Muscle of arm (tissue), 12 donors: Measurements from ENCODE around the gene HMCN2. TPM values are rescaled to one million over a fixed set of nuclear protein-coding genes. Genes with fewer than 3 reads are reported as not detected.
"Not testable (repeated sequence)": the region's sequence is repeated elsewhere in the genome, so short reads cannot be mapped to it uniquely, and the experiment has no call there.

ENCODE experiments used
- DNase-seq: peaks from one replicate; pipeline ENCODE4 v3.0.0-alpha.2; 2013
- polyA plus RNA-seq, 12 donors: library from polyadenylated mRNA; unstranded; fragments of 120-200 nt; gene quantifications; one replicate each; pipeline ENCODE4 v1.2.1, GENCODE V29; 2013; ENCODE audit not compliant: insufficient read length in 12 of 12

The HMCN2 gene
- polyA plus RNA-seq, 12 donors: 4.8 to 19.1 (median 8.6) TPM; not detected in 1

DNA sequence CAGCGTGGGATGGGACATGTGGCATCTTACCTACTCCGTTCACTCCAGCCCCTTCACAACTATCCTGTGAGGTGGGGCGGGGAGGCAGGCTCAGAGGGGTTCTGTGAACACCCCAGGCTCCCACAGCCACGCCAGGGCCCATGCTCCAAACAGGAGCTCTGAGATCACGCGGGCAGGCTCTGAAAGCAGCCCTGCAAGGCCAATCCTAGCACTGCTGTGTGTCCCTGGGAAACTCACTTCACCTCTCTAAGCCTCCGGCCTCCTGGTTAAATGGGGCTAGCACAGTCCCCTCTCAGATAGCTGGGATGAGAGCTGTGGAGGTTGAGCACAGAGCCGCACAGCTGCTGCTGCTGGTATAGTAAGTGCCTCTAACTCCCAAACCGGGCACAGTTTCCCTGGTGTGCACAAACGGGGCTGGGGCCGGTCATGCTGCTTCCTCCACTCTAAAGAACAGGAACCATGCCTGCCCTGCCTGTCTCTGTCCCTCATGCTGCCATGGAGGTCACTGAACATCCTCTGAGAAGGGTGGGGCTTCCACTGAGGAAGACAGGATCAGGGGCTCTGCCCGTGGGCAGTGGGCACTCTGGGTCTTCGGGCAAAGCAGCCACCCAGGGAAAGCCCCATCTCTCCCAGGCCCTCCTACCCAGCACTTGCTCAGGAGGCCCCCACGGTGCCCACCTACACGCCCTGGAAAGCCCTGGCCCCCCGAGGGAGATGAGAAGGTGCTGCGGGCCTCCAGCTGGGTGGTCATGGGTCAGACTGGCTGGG lies 166.2 kb downstream of the HMCN2 start:
- no peak for DNase-seq

DNA sequence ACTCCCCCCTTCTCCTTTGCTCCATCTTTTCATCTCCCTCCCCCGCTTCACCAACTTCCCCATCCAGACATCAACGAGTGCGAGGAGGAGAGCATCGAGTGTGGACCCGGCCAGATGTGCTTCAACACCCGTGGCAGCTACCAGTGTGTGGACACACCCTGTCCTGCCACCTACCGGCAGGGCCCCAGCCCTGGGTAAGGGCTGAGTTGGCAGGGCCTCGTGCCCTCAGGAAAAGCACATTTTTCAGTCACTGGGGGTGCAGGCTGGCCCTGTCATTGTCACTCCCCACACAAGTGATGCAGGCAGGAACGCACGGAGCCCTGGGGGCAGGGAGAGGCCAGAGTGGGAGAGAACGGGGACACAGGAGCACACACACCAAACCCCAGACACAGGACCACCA lies 166.8 kb downstream of the HMCN2 start:
- no peak for DNase-seq

DNA sequence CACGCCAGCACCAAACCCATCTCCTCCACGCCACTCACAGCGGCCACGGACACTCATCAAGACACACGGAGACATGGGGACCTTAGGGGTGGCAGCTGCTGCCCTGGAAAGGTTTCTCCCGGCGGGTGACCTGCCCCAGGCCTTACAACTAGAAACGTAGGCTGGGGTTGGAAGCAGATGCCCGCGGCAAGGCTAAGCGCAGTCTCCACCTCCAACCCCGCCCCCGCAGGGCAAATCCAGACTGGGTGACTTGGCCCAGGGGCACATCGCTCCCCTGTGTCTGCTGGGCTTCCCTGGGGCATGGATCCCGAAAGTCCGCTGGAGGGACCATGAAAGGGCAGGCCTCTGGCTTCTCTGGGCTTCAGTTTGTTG lies 167.2 kb downstream of the HMCN2 start:
- no peak for DNase-seq

DNA sequence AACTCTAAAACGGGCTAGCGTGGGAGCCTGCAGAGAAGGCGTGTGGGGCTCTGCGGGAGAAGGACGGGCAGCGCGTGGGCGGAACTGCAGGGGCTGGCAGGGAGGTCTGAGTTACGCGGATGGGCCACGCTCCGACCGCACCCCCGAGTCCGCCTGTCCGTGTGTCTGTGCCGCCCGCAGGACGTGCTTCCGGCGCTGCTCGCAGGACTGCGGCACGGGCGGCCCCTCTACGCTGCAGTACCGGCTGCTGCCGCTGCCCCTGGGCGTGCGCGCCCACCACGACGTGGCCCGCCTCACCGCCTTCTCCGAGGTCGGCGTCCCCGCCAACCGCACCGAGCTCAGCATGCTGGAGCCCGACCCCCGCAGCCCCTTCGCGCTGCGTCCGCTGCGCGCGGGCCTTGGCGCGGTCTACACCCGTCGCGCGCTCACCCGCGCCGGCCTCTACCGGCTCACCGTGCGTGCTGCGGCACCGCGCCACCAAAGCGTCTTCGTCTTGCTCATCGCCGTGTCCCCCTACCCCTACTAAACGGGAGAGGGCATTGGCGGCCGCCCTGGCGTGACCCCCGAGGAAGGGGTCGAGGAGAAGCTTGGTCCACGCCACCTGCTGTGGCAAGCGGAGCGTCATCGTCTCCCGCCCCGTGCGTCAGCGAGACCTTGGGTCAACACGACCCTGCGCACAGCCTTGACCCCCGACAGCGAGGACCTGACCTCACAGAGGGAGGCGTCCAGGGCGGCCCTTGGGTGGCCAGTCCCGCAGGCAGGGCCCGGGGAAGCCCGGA lies 167.8 kb downstream of the HMCN2 start:
- DNase-seq: peak; percentile 27

DNA sequence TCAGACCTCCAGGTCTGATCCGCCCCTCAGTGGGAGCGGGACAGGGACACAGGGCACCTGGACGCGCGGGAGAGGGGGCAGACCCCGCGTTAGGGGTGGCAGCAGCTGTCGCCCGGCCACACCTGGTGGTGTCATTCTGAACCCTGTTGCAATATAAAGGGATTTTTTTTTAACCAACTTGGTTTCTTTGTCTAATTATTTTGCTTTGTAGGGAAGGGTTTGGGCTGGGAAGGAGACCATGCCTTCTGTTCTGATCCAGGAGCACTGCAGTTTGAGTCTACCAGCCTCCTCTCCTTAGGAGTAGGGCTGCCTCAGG lies 168.3 kb downstream of the HMCN2 start:
- no peak for DNase-seq

DNA sequence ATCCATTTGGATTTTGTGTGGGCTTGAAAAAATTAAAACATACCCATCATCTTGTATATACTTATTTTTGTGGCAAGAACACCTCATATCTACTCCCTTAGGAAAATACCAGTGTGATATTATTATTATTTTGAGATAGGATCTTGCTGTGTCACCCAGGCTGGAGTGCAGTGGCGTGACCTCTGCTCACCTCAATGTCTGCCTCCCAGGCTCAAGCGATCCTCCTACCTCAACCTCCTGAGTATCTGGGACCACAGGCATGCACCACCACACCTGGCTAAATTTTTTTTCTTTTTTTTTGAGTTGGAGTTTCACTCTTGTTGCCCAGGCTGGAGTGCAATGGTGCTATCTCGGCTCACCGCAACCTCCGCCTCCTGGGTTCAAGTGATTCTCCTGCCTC lies 169.1 kb downstream of the HMCN2 start:
- DNase-seq: not testable (repeated sequence)

DNA sequence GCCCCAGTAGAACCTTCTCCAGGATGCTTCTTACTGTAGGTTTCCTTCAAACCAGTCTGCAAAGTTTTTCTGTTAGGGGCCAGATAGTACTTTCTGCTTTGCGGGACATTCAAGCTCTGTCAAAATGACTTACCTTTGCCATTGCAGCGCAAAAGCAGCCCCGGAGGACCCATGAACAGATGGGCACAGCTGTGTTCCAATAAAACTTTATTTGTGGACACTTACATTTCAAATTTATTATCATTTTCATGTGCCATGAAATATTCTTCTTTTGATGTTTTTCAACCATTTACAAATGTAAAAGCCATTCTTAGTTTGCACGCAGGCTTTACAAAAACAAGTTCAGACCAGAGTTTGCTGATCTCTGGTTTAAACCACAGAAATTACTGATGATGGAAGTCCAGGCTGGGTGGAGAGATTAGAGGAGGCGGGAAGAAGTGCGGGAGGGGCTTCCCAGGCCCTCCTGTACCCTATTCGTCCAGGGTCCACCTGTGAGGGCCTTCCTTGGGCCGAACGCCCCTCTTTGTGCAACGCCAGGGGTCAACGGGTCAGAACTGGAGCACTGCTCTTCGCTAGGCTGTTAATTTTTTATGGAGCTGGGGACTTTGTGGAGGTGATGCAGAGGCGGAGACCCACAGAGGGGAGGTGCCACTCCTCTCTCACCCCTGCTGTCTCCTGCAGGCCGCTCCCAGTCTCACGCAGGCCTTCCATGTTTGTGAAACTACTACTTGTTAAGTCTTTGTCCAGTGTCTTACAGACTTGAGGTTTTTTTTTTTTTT lies 171.6 kb downstream of the HMCN2 start:
- no peak for DNase-seq

DNA sequence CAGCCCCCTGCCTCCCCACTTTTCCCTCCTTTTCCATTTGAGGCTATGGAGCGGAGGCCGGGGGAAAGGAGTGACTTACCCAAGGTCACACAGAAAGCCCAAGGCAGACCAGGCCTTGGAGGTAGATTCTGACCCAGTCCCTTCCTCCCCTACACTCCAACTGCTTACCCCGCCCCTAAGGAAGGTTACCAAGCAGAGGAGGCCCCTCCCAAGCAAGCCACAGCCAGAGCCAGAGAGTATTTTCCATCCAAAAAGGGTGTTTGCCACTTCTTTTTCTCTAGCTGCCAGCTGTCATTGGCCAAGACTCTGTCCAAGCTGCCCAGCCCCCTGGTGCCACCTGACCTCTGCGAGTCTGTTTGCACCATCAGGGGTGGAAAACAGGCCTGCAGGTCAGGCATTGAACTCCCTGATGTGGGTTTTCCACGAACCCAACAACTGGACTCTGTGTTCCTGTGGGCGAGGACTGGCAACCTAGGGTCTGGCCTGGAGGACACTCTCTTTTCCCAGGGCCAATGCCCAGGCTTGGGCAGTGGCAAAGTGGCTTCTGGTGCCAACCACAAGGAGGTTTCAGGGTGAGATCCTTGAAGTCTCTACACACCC lies 172.9 kb downstream of the HMCN2 start:
- no peak for DNase-seq

DNA sequence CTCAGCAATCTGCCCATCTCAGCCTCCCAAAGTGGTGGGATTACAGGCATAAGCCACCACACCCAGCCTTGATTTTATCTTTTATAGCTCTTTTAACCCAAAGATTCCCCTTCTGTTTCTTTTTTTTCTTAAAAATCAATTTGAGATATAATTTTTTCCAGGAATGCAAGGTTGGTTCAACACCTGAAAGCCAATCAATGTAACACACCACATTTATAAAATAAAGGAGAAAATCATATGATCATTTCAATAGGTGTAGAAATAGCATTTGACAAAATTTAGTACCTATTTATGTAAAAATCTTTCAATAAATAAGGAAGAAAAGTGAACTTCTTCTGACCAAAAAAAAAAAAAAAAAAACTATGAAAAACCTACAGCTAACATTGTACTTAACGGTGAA lies 175.5 kb downstream of the HMCN2 start:
- DNase-seq: no peak

DNA sequence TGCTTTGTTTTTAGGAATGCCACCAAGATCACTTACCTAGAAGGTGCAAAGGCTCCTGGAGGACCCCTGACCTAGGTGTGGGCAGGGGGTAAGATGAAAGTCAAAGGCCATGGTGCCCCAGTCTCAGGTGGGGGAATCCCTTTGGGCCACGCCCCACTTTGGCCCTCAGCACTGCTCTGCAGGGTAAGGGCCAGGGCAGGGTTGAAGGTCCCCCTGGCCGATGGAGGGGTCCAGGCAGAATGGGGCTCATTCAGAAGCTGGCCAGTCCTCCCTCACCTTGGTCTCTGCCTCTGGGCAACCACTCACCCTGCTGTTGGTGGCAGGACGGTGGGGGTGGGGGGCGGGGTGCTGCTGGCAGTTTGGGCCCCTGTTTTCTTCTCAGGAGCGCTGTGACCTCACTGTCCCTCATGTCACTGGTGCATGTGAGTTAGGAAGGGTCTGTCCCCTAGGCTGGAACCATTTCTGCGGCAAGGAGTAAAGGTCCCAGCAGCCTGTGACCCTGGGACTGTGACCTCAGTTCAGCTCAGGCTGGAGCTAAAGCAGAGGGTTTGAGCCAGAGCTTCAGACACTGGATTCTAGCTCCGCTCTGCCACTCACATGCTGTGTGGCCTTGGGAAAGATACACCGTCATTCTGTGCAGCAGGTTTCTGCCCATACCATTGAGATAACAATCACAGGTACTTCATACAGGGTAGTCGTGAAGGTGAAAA lies 177.3 kb downstream of the HMCN2 start:
- DNase-seq: no peak

DNA sequence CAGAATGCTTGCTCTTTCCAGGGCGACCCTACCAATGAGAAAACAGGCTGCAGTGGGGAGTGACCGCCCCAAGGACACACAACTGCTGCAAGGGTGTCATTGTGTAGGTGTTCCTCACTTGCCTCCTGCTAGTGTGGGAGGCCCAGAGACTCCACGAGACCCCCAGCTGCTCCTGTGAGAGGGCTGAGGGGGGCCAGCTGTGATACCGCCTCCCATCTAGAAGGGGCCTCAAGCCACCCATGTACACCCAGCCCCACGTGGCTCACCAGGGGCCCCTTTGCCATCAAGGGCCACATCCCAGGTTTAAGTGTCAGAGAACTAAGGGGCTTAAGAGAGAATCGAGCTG lies 177.9 kb downstream of the HMCN2 start:
- no peak for DNase-seq

DNA sequence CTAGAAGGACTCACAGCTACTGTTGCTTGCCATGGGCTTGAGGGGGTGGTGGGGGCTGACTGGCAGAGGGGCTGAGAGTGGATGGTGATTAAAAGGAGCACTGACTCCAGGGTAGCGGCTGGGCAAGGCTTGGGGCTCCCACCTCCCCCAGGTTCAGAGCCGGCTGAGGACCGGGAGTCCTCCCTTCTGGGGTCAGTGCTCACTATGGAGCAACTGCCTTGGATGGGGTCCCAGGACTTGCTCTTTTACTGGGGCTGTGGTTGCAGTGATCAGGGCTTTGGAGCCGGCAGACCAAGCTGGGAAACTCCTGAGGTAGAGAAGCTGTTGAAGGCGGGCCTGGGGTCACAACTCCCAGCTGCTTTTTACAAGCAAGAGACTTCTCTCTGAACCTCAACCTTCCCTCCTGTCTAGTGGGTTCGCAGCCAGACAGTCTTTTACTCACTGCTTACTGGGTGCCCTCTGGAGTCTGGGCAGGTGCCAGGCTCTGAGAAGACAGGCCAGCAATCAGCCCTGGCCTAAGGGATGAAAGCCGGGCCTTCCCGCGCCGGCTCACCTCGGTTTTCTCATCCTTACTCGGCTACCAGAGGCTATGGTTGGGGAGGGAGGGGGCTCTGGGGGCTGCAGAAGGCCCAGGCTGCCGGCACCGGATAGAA lies 178.4 kb downstream of the HMCN2 start:
- DNase-seq: no peak

DNA sequence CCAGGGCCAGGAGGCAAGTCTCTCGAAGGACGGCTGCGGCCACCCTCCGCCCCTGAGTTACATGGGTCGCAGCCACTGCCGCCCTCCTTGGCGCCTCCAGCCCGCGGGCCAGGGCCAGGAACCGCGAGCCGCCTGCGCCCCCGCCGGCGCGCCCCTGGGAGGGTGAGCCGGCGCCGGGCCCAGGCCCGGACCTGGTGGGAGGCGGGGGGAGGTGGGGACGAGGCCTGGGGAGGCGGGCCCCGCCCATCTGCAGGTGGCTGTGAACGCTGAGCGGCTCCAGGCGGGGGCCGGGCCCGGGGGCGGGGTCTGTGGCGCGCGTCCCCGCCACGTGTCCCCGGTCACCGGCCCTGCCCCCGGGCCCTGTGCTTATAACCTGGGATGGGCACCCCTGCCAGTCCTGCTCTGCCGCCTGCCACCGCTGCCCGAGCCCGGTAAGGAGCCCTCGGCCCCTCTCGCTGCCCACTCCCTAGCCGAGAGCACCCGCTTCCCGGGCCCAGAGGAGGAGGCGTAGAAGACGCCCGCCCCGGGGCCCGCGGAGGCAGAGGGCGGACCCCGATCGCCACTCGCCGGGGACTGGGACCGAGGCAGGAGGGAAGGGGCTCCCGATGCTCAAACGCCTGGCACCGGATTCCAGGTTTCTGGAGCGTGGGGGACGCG lies 179.1 kb downstream of the HMCN2 start, which contains the start of gene ASS1:
Gene ASS1 (plus strand): TSS at position 397 of the 657 bp plus-strand sequence. CDS start 7,268 bp downstream, outside the sequence.
- DNase-seq: peak; percentile 34

DNA sequence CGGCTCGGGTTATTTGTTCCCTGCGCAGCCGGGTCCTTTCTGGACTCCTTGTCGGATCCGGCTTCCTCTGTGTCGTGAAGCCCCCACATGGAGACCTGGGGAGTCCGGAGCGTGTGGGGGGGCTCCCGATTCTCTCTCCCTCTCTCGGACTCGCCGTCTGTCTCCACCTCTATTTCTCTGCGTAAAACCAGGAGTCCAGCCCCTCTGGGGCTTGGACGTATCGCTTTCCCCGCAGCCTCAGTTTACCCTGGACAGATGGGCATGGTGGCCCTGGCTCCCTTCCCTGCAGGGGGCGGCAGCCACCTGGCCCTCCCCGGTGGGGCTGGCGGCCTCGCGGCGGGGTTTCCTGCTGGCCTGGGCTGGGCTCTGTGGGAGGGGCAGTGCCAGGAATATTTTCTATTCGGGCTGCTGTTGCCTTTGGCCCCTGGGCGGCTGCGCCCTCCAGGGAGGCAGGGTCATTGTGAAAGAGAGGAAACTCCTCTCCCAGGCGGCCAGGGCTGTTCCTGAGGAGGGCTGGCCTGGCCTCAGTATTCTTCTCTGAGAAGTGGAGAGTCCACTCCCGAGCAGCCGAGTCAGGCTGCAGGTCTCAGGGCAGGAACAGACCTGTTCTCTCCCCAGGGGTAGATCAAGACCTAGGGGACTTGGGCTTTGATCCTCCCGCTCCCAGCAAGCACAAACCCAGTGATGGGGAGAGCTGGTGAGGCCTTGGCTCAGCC lies 179.9 kb downstream of the HMCN2 start:
- DNase-seq: peak; percentile 31

DNA sequence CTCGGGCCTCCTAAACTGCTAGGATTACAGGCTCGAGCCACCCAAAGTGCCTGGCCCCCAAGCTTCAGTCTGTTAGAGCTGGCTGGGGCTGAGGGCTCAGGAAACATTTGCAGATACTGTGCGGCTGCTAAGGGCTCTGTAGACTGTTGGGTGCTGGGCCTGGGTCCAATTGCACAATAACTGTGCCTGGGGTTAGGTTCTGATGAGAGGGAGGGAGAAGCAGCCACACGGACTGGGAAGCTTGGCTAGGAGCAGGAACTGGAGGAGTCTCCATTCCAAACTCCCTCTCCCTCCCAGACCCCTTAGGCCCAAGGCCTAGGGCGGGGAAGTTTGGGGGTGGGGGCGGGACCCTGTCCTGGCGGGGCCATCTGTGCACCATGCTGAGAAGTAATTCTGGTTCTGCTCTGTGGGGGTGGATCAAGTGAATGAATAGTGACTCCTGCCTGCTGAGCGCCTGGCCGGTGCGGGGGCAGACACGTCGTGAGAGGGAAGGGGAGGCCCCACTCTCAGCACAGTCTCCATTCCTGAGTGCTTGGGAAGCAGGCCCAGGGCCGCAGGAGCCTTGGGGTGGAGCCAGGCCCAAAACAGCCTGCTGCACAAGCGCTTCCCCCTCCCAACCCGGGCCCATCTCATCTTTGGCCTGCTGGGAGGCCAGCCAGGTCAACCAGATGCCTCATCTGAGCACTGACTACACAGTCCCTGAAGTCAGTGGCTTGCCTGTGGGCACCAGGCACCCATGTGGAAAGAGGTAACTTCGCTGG lies 180.7 kb downstream of the HMCN2 start:
- DNase-seq: peak; percentile 87

DNA sequence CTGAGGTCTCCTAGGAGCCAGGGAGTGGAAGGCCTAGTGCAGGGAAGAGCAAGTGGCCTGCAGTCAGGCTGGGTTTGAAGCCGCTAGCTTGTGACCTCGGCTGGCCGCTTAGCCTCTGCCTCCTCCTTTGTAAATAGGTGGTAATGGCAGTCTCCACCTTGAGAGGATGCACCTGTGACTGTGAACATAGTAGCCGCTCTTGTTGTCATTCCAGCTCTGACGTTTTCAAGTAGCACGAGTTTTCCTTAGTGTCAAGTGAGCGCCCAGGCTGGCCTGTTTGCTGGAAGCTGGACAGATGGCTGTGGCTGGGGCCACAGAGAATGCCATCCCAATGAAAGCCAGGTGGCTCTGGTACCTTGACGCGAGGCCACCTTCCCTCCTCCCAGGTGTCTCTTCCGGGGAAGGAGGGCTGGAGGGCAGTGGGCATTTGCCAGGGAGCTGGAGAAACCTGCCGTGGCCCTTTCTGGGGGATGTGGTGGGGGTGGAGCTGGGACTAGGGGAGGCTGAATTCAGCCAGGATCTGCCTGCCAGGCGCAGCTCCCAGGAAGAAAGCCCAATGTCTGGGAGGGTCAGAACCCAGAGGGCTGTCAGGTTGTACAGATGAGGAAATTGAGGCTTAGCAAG lies 181.7 kb downstream of the HMCN2 start:
- DNase-seq: no peak

DNA sequence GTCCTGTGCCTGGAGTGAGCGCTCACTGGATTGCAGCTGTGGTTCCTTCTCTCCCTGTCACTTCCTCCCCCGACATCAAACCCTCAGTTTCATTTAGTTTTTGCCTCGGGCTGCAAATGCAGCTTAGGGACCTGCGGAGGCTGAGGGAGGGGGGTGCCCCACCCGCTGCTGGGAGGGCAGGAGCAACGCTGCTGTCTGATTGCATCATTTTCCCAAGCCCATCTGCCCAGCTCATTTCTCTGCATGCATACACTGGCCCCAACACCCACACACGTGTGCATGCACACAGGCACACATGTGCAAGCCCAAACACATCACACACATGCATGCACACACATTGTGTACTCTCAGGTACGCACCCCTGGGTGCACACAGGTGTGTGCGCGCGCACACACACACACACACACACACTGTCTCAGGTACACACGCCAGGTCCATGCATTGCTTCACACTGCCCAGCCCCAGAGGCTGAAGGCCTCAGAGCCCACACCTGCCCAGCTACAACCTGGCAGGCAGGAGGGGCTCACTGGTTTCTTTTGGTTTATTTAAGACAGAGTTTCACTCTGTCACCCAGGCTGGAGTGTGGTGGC lies 182.6 kb downstream of the HMCN2 start:
- no peak for DNase-seq
